AG04450 (cell line): ENCODE results near the gene LRIG2. TPM values are rescaled to one million over a fixed set of nuclear protein-coding genes. Genes with fewer than 3 reads are reported as not detected.
"Not testable (repeated sequence)": the region's sequence is repeated elsewhere in the genome, so short reads cannot be mapped to it uniquely, and the experiment has no call there.

Experiments used
- CTCF ChIA-PET: fragments of 300-600, 350-600 bp; formaldehyde crosslinking; extraction: SDS; loops from one replicate; lab custom pipeline; 2022; ENCODE audit warnings: antibody characterized with exemption, inconsistent platforms; lab: Charles Lee
- POLR2A ChIA-PET: fragments of 350-600 bp; formaldehyde crosslinking; extraction: SDS; loops from one replicate; lab custom pipeline; 2021; ENCODE audit warnings: antibody characterized with exemption, inconsistent platforms; lab: Yijun Ruan, JAX
- DNase-seq: peaks from one replicate; pipeline ENCODE4 v3.0.0-alpha.2; 2011; ENCODE audit warnings: low read depth, low spot score
- H3K27ac ChIP-seq: one replicate; pipeline ENCODE4 v1.5.1; 2012; ENCODE audit warnings: low read depth, low read length, control low read depth
- H3K27me3 ChIP-seq: one replicate; pipeline ENCODE4 v1.6.0; 2012; ENCODE audit warnings: low read length; ENCODE audit not compliant: control insufficient read depth, insufficient read depth
- H3K4me3 ChIP-seq: 2 replicates; pipeline ENCODE4 v1.5.1; 2011; ENCODE audit warnings: mild to moderate bottlenecking, low read depth, low read length, control low read depth
- H3K9me3 ChIP-seq: 2 replicates; pipeline ENCODE4 v1.5.1; 2012; ENCODE audit warnings: low read length; ENCODE audit not compliant: control insufficient read depth, insufficient read depth
- CTCF ChIP-seq: IDR thresholded peaks from 2 replicates; pipeline ENCODE4 v1.5.1; 2011; ENCODE audit warnings: low read depth, low read length, control low read depth, inconsistent platforms
- polyA plus RNA-seq: library from polyadenylated mRNA; depleted of rRNA; stranded (reverse); fragments of >200 nt; gene quantifications from 2 replicates; pipeline ENCODE4 v1.2.3, GENCODE V29; 2011

The LRIG2 gene
- polyA plus RNA-seq, 1 experiment = 9.7 TPM

- ChIA-PET CTCF (interaction anchor here (1.2 to 4.9 kb wide), 10 partner anchors 16 to 325 kb away, joined by 3 to 129 read pairs (median 20); partner anchors contain the start of genes LRIG2 and PPM1J), POLR2A (no interaction called here)
- TF ChIP-seq CTCF = no peak
- no peak overlapping the region for H3K4me3 ChIP-seq
- no peak for DNase-seq
- no peaks in the 10 kb centered on the region for H3K9me3 ChIP-seq
- H3K27me3 ChIP-seq = no peaks in the 10 kb centered on the region
- H3K27ac ChIP-seq = no peak overlapping the region
These were observed 32.1 kb upstream of the LRIG2 start for GRCh38 chr1:113040718-113041412.

- Histone ChIP-seq H3K27ac (peak overlapping the region; percentile 86), H3K4me3 (no peak overlapping the region), H3K27me3 (no peaks in the 10 kb centered on the region), H3K9me3 (no peaks in the 10 kb centered on the region)
- ChIA-PET POLR2A (interaction anchor here (0.6 to 1.9 kb wide), 4 partner anchors 86 to 748 kb away, joined by 3 to 11 read pairs (median 6); partner anchors contain the start of gene SLC16A1), CTCF (interaction anchor here (0.6 to 4.9 kb wide), 41 partner anchors 13 to 729 kb away, joined by 3 to 129 read pairs (median 5); partner anchors contain the start of genes LRIG2, PPM1J and SLC16A1)
- TF ChIP-seq CTCF = no peak
- DNase-seq = no peak
These were observed 31.3 kb upstream of the LRIG2 start for GRCh38 chr1:113041569-113042284.

DNA sequence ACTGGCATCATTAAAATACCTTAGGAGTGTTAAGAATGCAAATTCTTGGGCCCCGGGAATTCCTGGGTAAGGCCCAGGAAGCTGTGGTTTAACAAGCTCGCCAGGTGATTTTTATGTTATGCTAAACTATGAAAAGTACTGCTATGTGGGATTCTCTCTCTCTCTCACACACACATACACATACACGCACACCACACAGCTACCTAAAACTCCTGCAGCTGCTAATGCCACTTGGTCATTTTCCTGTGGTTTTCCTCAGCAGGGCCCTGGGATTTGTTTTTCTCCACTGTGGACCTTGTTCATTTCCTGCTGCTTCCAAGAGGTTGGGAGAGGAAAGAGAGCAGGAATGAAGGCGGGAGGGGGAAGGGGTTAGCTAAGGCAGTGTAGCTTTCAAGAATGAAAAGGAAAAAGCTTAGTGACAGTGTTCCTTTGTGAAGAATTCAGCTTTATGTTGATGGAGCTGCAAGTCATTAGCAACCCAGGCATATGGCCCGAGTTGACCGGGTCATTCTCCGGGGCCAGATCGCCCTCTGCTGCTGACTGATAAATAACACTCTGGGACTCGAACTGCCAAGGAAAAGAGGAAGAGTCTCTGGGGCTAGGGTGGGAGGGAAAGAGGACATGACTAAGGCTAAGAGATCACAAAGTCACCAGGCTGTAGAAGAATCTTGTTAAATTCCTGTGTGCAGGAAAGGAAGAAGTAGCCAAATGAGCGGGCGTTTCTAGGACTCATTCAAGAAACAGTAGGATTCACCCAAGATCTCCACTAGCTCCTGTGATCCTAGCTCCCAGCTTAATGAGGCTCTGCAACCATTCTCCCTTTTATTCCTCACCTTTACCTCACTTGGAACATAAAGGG lies 30.5 kb upstream of the LRIG2 start:
- ChIA-PET POLR2A (interaction anchor here (0.5 to 1.9 kb wide), 5 partner anchors 84 to 747 kb away, joined by 3 to 11 read pairs (median 6); partner anchors contain the start of gene SLC16A1), CTCF (interaction anchor here (0.5 to 4.9 kb wide), 50 partner anchors 13 to 990 kb away, joined by 3 to 129 read pairs (median 5); partner anchors contain the start of genes LRIG2, PPM1J and SLC16A1)
- Histone ChIP-seq H3K27me3 (no peaks in the 10 kb centered on the region), H3K9me3 (no peaks in the 10 kb centered on the region), H3K4me3 (no peak overlapping the region), H3K27ac (peak overlapping the region; percentile 86)
- DNase-seq = peak; percentile 46
- TF ChIP-seq CTCF = peak; percentile 61

DNA sequence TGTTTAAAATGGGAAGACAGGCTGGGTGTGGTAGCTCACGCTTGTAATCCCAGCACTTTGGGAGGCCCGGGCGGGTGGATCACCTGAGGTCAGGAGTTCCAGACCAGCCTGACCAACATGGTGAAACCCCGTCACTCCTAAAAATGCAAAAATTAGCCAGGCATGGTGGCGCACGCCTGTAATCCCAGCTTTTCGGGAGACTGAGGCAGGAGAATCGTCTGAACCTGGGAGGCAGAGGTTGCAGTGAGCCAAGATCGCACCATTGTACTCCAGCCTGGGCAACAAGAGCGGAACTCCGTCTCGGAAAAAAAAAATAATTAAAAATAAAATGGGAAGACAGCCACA lies 29.9 kb upstream of the LRIG2 start:
- ChIA-PET CTCF (interaction anchor here (0.5 to 4.9 kb wide), 24 partner anchors 12 to 990 kb away, joined by 3 to 129 read pairs (median 6); partner anchors contain the start of genes LRIG2, PPM1J and SLC16A1), POLR2A (interaction anchor here (0.5 to 1.9 kb wide), 2 partner anchors 85 to 87 kb away, joined by 6 to 9 read pairs; partner anchors contain the start of gene SLC16A1)
- H3K4me3 ChIP-seq, H3K27ac ChIP-seq, DNase-seq, H3K9me3 ChIP-seq, H3K27me3 ChIP-seq: not testable (repeated sequence)

GRCh38 chr1:113046569-113046968 lies 26.4 kb upstream of the LRIG2 start:
- CTCF ChIA-PET = interaction anchor here (1.4 to 3.1 kb wide), 2 partner anchors 26 to 165 kb away, joined by 3 to 20 read pairs; partner anchors contain the start of gene LRIG2
- TF ChIP-seq CTCF = no peak
- POLR2A ChIA-PET = no interaction called here
- Histone ChIP-seq H3K27me3 (no peaks in the 10 kb centered on the region), H3K27ac (no peak overlapping the region), H3K9me3 (no peaks in the 10 kb centered on the region), H3K4me3 (no peak overlapping the region)
- no peak for DNase-seq
